ENCODE data around the gene MYOCD. TPM values are rescaled to one million over a fixed set of nuclear protein-coding genes. Genes with fewer than 3 reads are reported as not detected.

Gene MYOCD
- total and polyA plus RNA-seq, 4 donors: 0.05 to 0.59 (median 0.23) TPM

DNA sequence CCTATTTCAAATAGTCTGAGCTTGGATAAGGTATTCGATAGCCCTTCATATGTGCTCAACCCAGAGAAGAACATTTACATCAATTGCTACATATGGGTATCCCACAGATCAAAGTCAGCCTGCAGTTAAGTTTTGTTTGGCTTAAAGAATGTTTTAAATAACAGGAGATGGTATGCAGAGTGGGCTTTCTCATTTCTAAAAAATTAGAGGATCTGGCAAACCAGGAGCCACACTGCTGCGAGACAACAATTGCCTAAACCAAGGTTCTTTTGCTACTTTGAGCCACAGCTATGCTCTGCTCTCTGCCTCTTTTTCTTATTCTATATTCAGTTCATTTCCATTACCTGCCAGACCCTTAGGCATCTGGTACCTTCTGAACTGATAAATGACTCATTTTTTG, 93.4 kb downstream of the MYOCD start:
- TF ChIP-seq, protein P1, sequence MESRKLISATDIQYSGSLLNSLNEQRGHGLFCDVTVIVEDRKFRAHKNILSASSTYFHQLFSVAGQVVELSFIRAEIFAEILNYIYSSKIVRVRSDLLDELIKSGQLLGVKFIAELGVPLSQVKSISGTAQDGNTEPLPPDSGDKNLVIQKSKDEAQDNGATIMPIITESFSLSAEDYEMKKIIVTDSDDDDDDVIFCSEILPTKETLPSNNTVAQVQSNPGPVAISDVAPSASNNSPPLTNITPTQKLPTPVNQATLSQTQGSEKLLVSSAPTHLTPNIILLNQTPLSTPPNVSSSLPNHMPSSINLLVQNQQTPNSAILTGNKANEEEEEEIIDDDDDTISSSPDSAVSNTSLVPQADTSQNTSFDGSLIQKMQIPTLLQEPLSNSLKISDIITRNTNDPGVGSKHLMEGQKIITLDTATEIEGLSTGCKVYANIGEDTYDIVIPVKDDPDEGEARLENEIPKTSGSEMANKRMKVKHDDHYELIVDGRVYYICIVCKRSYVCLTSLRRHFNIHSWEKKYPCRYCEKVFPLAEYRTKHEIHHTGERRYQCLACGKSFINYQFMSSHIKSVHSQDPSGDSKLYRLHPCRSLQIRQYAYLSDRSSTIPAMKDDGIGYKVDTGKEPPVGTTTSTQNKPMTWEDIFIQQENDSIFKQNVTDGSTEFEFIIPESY (IDR thresholded peaks at IDR 0.05): no peak
- TF ChIP-seq TAF1 (conservative IDR thresholded peaks at IDR 0.05) (no peak), JUND (IDR thresholded peaks at IDR 0.05) (no peak), FOXA2 (IDR thresholded peaks at IDR 0.05) (no peak), YY1 (IDR thresholded peaks at IDR 0.05) (no peak), RAD21 (IDR thresholded peaks at IDR 0.05) (no peak), EGR1 (IDR thresholded peaks at IDR 0.05; ENCODE audit: low read depth in 2 of 2) (no peak), HNF4A (conservative IDR thresholded peaks at IDR 0.05) (no peak), HNF4G (IDR thresholded peaks at IDR 0.05) (no peak), NR2F2 (IDR thresholded peaks at IDR 0.05) (no peak), FOXA1 (IDR thresholded peaks at IDR 0.05) (no peak), GABPA (IDR thresholded peaks at IDR 0.05 in 1 of 2, conservative IDR thresholded peaks at IDR 0.05 in 1 of 2) (no peak), RXRA (IDR thresholded peaks at IDR 0.05) (no peak)
- TF ChIP-seq, protein P2, sequence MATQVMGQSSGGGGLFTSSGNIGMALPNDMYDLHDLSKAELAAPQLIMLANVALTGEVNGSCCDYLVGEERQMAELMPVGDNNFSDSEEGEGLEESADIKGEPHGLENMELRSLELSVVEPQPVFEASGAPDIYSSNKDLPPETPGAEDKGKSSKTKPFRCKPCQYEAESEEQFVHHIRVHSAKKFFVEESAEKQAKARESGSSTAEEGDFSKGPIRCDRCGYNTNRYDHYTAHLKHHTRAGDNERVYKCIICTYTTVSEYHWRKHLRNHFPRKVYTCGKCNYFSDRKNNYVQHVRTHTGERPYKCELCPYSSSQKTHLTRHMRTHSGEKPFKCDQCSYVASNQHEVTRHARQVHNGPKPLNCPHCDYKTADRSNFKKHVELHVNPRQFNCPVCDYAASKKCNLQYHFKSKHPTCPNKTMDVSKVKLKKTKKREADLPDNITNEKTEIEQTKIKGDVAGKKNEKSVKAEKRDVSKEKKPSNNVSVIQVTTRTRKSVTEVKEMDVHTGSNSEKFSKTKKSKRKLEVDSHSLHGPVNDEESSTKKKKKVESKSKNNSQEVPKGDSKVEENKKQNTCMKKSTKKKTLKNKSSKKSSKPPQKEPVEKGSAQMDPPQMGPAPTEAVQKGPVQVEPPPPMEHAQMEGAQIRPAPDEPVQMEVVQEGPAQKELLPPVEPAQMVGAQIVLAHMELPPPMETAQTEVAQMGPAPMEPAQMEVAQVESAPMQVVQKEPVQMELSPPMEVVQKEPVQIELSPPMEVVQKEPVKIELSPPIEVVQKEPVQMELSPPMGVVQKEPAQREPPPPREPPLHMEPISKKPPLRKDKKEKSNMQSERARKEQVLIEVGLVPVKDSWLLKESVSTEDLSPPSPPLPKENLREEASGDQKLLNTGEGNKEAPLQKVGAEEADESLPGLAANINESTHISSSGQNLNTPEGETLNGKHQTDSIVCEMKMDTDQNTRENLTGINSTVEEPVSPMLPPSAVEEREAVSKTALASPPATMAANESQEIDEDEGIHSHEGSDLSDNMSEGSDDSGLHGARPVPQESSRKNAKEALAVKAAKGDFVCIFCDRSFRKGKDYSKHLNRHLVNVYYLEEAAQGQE (IDR thresholded peaks at IDR 0.05): no peak
- TF ChIP-seq, protein P3, sequence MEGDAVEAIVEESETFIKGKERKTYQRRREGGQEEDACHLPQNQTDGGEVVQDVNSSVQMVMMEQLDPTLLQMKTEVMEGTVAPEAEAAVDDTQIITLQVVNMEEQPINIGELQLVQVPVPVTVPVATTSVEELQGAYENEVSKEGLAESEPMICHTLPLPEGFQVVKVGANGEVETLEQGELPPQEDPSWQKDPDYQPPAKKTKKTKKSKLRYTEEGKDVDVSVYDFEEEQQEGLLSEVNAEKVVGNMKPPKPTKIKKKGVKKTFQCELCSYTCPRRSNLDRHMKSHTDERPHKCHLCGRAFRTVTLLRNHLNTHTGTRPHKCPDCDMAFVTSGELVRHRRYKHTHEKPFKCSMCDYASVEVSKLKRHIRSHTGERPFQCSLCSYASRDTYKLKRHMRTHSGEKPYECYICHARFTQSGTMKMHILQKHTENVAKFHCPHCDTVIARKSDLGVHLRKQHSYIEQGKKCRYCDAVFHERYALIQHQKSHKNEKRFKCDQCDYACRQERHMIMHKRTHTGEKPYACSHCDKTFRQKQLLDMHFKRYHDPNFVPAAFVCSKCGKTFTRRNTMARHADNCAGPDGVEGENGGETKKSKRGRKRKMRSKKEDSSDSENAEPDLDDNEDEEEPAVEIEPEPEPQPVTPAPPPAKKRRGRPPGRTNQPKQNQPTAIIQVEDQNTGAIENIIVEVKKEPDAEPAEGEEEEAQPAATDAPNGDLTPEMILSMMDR (IDR thresholded peaks at IDR 0.05; ENCODE audit: low read depth, low read length, missing input control): no peak
- TF ChIP-seq, protein P4, sequence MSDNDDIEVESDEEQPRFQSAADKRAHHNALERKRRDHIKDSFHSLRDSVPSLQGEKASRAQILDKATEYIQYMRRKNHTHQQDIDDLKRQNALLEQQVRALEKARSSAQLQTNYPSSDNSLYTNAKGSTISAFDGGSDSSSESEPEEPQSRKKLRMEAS (IDR thresholded peaks at IDR 0.05): no peak
- Histone ChIP-seq H3K4me1 (ENCODE audit: control insufficient read depth in 4 of 4, insufficient read depth in 4 of 4, low read length in 3 of 4) (no peaks in the 10 kb centered on the region), H3K9me3 (ENCODE audit: control insufficient read depth in 4 of 4, low read length in 3 of 4) (no peaks in the 10 kb centered on the region), H3K4me3 (ENCODE audit: low read depth in 1 of 3, low read length in 3 of 3) (no peak overlapping the region), H3K27me3 (ENCODE audit: control insufficient read depth in 4 of 4, insufficient read depth in 4 of 4, low read length in 3 of 4) (peaks cover 0 to 3% (median 2%) of the 10 kb centered on the region in 4 donors), H3K27ac (ENCODE audit: low read depth in 1 of 2, low read length in 2 of 2) (no peak overlapping the region), H3K9ac (ENCODE audit: low read depth in 1 of 2, low read length in 2 of 2) (no peak overlapping the region), H3K36me3 (ENCODE audit: control insufficient read depth in 4 of 4, insufficient read depth in 3 of 4, low read depth in 1 of 4, low read length in 3 of 4) (no peaks in the 10 kb centered on the region)
- no peak for DNase-seq (ENCODE audit: low spot score)
- 59% methylated on average over 2 of the region's 2 CpGs for WGBS

DNA sequence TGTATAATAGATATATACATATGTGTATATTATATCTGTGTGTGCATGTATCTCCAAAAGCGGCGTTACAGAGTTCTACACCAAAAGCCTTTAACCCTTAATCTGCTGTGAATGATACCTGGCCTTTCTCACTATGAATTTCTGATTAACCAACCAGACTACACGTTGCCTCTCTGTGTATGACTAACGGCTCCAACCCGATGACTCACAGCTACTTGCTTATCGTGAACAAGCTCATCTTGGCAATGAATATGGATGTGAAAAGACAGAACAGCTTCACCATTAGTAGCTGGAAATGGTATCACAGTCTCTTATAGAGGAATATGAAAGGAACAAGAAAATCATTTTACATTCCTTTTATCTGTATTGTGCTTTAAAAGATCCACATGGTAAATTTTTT, 99.9 kb downstream of the MYOCD start:
- Histone ChIP-seq H3K4me3 (ENCODE audit: low read depth in 1 of 3, low read length in 3 of 3) (no peak overlapping the region), H3K9me3 (ENCODE audit: control insufficient read depth in 4 of 4, low read length in 3 of 4) (no peaks in the 10 kb centered on the region), H3K27ac (ENCODE audit: low read depth in 1 of 2, low read length in 2 of 2) (no peak overlapping the region), H3K27me3 (ENCODE audit: control insufficient read depth in 4 of 4, insufficient read depth in 4 of 4, low read length in 3 of 4) (peaks cover 0 to 3% (median 2%) of the 10 kb centered on the region in 4 donors), H3K4me1 (ENCODE audit: control insufficient read depth in 4 of 4, insufficient read depth in 4 of 4, low read length in 3 of 4) (no peaks in the 10 kb centered on the region), H3K36me3 (ENCODE audit: control insufficient read depth in 4 of 4, insufficient read depth in 3 of 4, low read depth in 1 of 4, low read length in 3 of 4) (no peaks in the 10 kb centered on the region), H3K9ac (ENCODE audit: low read depth in 1 of 2, low read length in 2 of 2) (no peak overlapping the region)
- no peak for DNase-seq (ENCODE audit: low spot score)
- TF ChIP-seq HNF4G (IDR thresholded peaks at IDR 0.05) (no peak), EGR1 (IDR thresholded peaks at IDR 0.05; ENCODE audit: low read depth in 2 of 2) (no peak), NR2F2 (IDR thresholded peaks at IDR 0.05) (no peak), FOXA1 (IDR thresholded peaks at IDR 0.05) (no peak)
- TF ChIP-seq, protein P1 (IDR thresholded peaks at IDR 0.05): no peak
- TF ChIP-seq, protein P5, sequence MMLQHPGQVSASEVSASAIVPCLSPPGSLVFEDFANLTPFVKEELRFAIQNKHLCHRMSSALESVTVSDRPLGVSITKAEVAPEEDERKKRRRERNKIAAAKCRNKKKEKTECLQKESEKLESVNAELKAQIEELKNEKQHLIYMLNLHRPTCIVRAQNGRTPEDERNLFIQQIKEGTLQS (IDR thresholded peaks at IDR 0.05): no peak
- WGBS: 68% methylated on average over 6 of the region's 6 CpGs
